ENCODE data around the gene ANKS3. TPM values are rescaled to one million over a fixed set of nuclear protein-coding genes. Genes with fewer than 3 reads are reported as not detected.

The ANKS3 gene
- polyA plus RNA-seq, 1 of the 3 experiments (the other 2 are of a cell fraction), result 42.2 TPM

DNA sequence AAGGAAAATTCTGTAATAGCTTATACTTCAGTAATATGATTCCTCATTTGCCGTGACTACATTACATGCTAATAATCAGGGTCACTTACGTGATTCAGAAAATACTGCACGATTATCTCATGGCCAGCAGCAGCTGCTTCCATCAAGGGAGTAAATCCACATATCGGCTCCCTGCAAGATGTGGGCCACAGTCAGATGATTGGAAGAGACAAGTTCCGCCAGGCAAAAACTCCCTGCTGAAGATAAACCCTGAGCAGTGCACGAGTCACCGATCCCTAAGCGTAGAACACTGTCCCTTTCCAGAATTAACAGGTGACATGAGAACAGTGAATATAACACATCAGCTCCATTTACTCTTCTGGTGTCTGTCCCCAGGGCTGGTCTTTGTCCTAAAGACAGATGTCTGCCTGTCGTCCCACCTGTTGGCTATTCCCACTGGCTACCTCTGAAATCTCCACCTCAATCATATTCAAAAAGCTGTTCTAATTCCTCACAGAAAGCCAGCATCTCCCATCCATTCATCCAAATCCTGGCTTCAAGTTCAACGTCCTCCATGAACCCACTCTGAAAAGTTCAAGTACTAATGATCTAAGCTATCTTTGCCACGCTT, 9.3 kb downstream of the ANKS3 start:
- Histone ChIP-seq H3K79me2 (ENCODE audit: insufficient read depth) (peaks cover 24% of the 10 kb centered on the region), H3F3A (replicated peaks; ENCODE audit: insufficient read depth) (no peaks in the 10 kb centered on the region), H3K4me1 (ENCODE audit: control insufficient read depth in 1 of 2, insufficient read depth in 2 of 2, low read depth in 1 of 2, low read length in 1 of 2) (no peaks in the 10 kb centered on the region), H3K27me3 (ENCODE audit: insufficient read depth) (no peaks in the 10 kb centered on the region), H3K9ac (no peak overlapping the region), H3K4me2 (no peak overlapping the region), H2AFZ (ENCODE audit: low read depth) (no peak overlapping the region), H4K20me1 (ENCODE audit: insufficient read depth) (no peaks in the 10 kb centered on the region), H3K9me3 (no peaks in the 10 kb centered on the region), H3K4me3 (ENCODE audit: low read depth in 2 of 2, low read length in 1 of 2) (no peak overlapping the region), H3K9me2 (no peaks in the 10 kb centered on the region), H3K36me3 (replicated peaks in 1 of 2; ENCODE audit: control insufficient read depth in 1 of 2, insufficient read depth in 2 of 2, low read length in 1 of 2) (peaks cover 14 to 50% of the 10 kb centered on the region in 2 experiments), H3K27ac (ENCODE audit: low read depth in 2 of 2, low read length in 1 of 2) (no peak overlapping the region)
- TF ChIP-seq, protein P1, sequence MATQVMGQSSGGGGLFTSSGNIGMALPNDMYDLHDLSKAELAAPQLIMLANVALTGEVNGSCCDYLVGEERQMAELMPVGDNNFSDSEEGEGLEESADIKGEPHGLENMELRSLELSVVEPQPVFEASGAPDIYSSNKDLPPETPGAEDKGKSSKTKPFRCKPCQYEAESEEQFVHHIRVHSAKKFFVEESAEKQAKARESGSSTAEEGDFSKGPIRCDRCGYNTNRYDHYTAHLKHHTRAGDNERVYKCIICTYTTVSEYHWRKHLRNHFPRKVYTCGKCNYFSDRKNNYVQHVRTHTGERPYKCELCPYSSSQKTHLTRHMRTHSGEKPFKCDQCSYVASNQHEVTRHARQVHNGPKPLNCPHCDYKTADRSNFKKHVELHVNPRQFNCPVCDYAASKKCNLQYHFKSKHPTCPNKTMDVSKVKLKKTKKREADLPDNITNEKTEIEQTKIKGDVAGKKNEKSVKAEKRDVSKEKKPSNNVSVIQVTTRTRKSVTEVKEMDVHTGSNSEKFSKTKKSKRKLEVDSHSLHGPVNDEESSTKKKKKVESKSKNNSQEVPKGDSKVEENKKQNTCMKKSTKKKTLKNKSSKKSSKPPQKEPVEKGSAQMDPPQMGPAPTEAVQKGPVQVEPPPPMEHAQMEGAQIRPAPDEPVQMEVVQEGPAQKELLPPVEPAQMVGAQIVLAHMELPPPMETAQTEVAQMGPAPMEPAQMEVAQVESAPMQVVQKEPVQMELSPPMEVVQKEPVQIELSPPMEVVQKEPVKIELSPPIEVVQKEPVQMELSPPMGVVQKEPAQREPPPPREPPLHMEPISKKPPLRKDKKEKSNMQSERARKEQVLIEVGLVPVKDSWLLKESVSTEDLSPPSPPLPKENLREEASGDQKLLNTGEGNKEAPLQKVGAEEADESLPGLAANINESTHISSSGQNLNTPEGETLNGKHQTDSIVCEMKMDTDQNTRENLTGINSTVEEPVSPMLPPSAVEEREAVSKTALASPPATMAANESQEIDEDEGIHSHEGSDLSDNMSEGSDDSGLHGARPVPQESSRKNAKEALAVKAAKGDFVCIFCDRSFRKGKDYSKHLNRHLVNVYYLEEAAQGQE (IDR thresholded peaks at IDR 0.05; ENCODE audit: low read depth, low read length), result no peak
- TF ChIP-seq, protein P2, sequence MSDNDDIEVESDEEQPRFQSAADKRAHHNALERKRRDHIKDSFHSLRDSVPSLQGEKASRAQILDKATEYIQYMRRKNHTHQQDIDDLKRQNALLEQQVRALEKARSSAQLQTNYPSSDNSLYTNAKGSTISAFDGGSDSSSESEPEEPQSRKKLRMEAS (IDR thresholded peaks at IDR 0.05; ENCODE audit: low read depth), result no peak
- DNase-seq, result no peak
- POLR2A ChIA-PET, result no interaction called here
- CTCF ChIA-PET, result interaction anchor here (1.2 kb wide), 1 partner anchor 231 kb away, joined by 4 read pairs; no protein-coding TSS in a partner anchor
- WGBS (ENCODE audit: low lambda C conversion rate), result 92% methylated on average over 11 of the region's 11 CpGs

DNA sequence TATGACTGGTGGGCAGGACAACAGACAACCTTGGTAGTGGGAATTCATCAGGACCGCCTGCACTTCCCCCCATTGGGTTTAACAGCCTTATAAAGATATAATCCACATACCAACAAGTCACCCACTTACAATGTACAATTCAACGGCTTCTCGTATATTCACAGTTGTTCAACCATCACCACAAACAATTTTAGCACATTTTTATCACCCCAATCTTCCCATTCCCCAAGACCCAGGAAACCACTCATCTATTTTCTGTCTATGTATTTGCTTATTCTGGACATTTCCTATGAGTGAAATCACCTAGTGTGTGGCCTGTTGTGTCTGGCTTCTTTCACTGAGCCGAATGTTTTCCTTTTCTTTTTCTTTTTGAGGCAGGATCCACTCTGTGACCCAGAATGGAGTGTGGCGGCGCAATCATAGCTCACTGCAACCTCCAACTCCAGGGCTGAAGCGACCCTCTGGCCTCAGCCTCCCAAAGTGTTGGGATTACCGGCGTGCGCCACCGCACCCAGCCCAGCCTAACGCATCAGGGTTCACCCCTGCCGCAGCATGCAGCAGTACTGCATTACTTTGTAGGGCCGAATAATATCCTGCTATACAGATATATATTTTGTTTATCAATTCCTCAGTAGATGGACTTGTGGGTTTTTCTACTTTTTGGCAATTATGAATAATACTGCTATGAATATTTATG, 10.9 kb downstream of the ANKS3 start:
- Histone ChIP-seq H4K20me1 (ENCODE audit: insufficient read depth) (no peaks in the 10 kb centered on the region), H2AFZ (ENCODE audit: low read depth) (no peak overlapping the region), H3K27ac (ENCODE audit: low read depth in 2 of 2, low read length in 1 of 2) (no peak overlapping the region), H3K36me3 (replicated peaks in 1 of 2; ENCODE audit: control insufficient read depth in 1 of 2, insufficient read depth in 2 of 2, low read length in 1 of 2) (peaks cover 18 to 41% of the 10 kb centered on the region in 2 experiments), H3K9me3 (no peaks in the 10 kb centered on the region), H3K4me3 (ENCODE audit: low read depth in 2 of 2, low read length in 1 of 2) (no peak overlapping the region), H3K4me1 (ENCODE audit: control insufficient read depth in 1 of 2, insufficient read depth in 2 of 2, low read depth in 1 of 2, low read length in 1 of 2) (no peaks in the 10 kb centered on the region), H3K9me2 (no peaks in the 10 kb centered on the region), H3K4me2 (no peak overlapping the region), H3K27me3 (ENCODE audit: insufficient read depth) (no peaks in the 10 kb centered on the region), H3K9ac (no peak overlapping the region), H3F3A (replicated peaks; ENCODE audit: insufficient read depth) (no peaks in the 10 kb centered on the region), H3K79me2 (ENCODE audit: insufficient read depth) (peaks cover 12% of the 10 kb centered on the region; the same call in 1 of the 2 replicates)
- DNase-seq, result no peak
- CTCF ChIA-PET, result no interaction called here
- WGBS (ENCODE audit: low lambda C conversion rate), result 96% methylated on average over 14 of the region's 14 CpGs
- POLR2A ChIA-PET, result no interaction called here
- TF ChIP-seq, protein P3, sequence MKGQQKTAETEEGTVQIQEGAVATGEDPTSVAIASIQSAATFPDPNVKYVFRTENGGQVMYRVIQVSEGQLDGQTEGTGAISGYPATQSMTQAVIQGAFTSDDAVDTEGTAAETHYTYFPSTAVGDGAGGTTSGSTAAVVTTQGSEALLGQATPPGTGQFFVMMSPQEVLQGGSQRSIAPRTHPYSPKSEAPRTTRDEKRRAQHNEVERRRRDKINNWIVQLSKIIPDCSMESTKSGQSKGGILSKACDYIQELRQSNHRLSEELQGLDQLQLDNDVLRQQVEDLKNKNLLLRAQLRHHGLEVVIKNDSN (IDR thresholded peaks at IDR 0.05; ENCODE audit: borderline replicate concordance, low read depth), result no peak
- TF ChIP-seq GATA2 (CRISPR knock-in tag; IDR thresholded peaks at IDR 0.05) (no peak), ELF1 (IDR thresholded peaks at IDR 0.05) (no peak), RXRA (IDR thresholded peaks at IDR 0.05; ENCODE audit: borderline replicate concordance, low read depth) (no peak), MXI1 (IDR thresholded peaks at IDR 0.05; ENCODE audit: low read depth, low read length) (no peak), GABPA (IDR thresholded peaks at IDR 0.05; ENCODE audit: low read depth) (no peak), CHD2 (IDR thresholded peaks at IDR 0.05; ENCODE audit: low read length, partially characterized antibody) (no peak), RCOR1 (IDR thresholded peaks at IDR 0.05; ENCODE audit: low read length) (no peak), NFIC (IDR thresholded peaks at IDR 0.05; ENCODE audit: borderline replicate concordance) (no peak), TAF1 (IDR thresholded peaks at IDR 0.05; ENCODE audit: borderline replicate concordance, low read depth, low read length) (no peak), JUND (IDR thresholded peaks at IDR 0.05) (no peak), RFX5 (IDR thresholded peaks at IDR 0.05; ENCODE audit: low read length) (no peak), SMC3 (IDR thresholded peaks at IDR 0.05; ENCODE audit: low read depth, low read length) (no peak), TCF12 (IDR thresholded peaks at IDR 0.05) (no peak)
- TF ChIP-seq, protein P4, sequence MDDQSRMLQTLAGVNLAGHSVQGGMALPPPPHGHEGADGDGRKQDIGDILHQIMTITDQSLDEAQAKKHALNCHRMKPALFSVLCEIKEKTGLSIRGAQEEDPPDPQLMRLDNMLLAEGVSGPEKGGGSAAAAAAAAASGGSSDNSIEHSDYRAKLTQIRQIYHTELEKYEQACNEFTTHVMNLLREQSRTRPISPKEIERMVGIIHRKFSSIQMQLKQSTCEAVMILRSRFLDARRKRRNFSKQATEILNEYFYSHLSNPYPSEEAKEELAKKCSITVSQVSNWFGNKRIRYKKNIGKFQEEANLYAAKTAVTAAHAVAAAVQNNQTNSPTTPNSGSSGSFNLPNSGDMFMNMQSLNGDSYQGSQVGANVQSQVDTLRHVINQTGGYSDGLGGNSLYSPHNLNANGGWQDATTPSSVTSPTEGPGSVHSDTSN (IDR thresholded peaks at IDR 0.05), result no peak
- TF ChIP-seq, protein P5, sequence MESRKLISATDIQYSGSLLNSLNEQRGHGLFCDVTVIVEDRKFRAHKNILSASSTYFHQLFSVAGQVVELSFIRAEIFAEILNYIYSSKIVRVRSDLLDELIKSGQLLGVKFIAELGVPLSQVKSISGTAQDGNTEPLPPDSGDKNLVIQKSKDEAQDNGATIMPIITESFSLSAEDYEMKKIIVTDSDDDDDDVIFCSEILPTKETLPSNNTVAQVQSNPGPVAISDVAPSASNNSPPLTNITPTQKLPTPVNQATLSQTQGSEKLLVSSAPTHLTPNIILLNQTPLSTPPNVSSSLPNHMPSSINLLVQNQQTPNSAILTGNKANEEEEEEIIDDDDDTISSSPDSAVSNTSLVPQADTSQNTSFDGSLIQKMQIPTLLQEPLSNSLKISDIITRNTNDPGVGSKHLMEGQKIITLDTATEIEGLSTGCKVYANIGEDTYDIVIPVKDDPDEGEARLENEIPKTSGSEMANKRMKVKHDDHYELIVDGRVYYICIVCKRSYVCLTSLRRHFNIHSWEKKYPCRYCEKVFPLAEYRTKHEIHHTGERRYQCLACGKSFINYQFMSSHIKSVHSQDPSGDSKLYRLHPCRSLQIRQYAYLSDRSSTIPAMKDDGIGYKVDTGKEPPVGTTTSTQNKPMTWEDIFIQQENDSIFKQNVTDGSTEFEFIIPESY (IDR thresholded peaks at IDR 0.05; ENCODE audit: borderline replicate concordance, low read depth), result no peak
- TF ChIP-seq, protein P6, sequence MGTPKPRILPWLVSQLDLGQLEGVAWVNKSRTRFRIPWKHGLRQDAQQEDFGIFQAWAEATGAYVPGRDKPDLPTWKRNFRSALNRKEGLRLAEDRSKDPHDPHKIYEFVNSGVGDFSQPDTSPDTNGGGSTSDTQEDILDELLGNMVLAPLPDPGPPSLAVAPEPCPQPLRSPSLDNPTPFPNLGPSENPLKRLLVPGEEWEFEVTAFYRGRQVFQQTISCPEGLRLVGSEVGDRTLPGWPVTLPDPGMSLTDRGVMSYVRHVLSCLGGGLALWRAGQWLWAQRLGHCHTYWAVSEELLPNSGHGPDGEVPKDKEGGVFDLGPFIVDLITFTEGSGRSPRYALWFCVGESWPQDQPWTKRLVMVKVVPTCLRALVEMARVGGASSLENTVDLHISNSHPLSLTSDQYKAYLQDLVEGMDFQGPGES (IDR thresholded peaks at IDR 0.05; ENCODE audit: low read depth, low read length), result no peak
